Calu3 (cell line): ENCODE results near the gene IFIT1. TPM values are rescaled to one million over a fixed set of nuclear protein-coding genes. Genes with fewer than 3 reads are reported as not detected.

Experiments
- BruUV-seq: library from RNA; stranded (reverse); fragments of 400-500 nt; replicated peaks from 2 replicates; lab custom pipeline; 2021; lab: Mats Ljungman, UMichigan
- CTCF ChIA-PET: fragments of 300-600 bp; sonication (Branson Sonifier 250); formaldehyde crosslinking; loops from one replicate; lab custom pipeline; 2022; ENCODE audit warnings: antibody characterized with exemption; lab: Charles Lee
- DNase-seq: peaks from one replicate; pipeline ENCODE4 v3.0.0; 2022
- H3K27ac Mint-ChIP-seq: one replicate; pipeline ENCODE4 v1.8.0; 2022; ENCODE audit warnings: mixed read lengths; ENCODE audit not compliant: unreplicated experiment
- H3K27me3 Mint-ChIP-seq: one replicate; pipeline ENCODE4 v1.8.0; 2022; ENCODE audit warnings: mixed read lengths; ENCODE audit not compliant: unreplicated experiment
- H3K36me3 Mint-ChIP-seq: one replicate; pipeline ENCODE4 v1.8.0; 2022; ENCODE audit warnings: mild to moderate bottlenecking, moderate library complexity, mixed read lengths; ENCODE audit not compliant: insufficient read depth, unreplicated experiment
- H3K4me1 Mint-ChIP-seq: one replicate; pipeline ENCODE4 v1.8.0; 2022; ENCODE audit warnings: mild to moderate bottlenecking, low read depth, mixed read lengths; ENCODE audit not compliant: unreplicated experiment
- H3K4me3 Mint-ChIP-seq: one replicate; pipeline ENCODE4 v1.8.0; 2022; ENCODE audit warnings: mild to moderate bottlenecking, low read depth, moderate library complexity, mixed read lengths; ENCODE audit not compliant: unreplicated experiment
- H3K9me3 Mint-ChIP-seq: one replicate; pipeline ENCODE4 v1.8.0; 2022; ENCODE audit warnings: low read depth, mixed read lengths; ENCODE audit not compliant: unreplicated experiment
- CTCF ChIP-seq: fragments of 200-600 bp; IDR thresholded peaks from one replicate; pipeline ENCODE4 v1.8.0; 2022; ENCODE audit warnings: antibody characterized with exemption; ENCODE audit not compliant: unreplicated experiment
- intact Hi-C: fragments of 100-400 bp; cut with micrococcal nuclease; formaldehyde crosslinking; loops from one replicate; pipeline ENCODE4 v1.10.0; 2022; ENCODE audit not compliant: unreplicated experiment
- total RNA-seq: library from RNA; stranded (reverse); gene quantifications from 2 replicates; pipeline ENCODE4 v1.2.3, GENCODE V29; 2022

Gene IFIT1
- total RNA-seq, 1 experiment from 2014 or later = 52.3 TPM

- Mint-ChIP-seq H3K9me3 (no peaks in the 10 kb centered on the region), H3K4me1 (peaks cover 41% of the 10 kb centered on the region), H3K27ac (no peak overlapping the region), H3K36me3 (no peaks in the 10 kb centered on the region), H3K27me3 (no peaks in the 10 kb centered on the region), H3K4me3 (no peak overlapping the region)
- CTCF ChIA-PET = interaction anchor here (0.6 kb wide), 1 partner anchor 123 kb away, joined by 4 read pairs; no protein-coding TSS in a partner anchor
- intact Hi-C loops = loop anchor here (2.0 to 5.0 kb wide), 3 partner anchors 39 to 215 kb away; no protein-coding TSS in a partner anchor
- no peak for DNase-seq
- BruUV-seq = no TSS peak
- TF ChIP-seq CTCF = no peak
Measured at GRCh38 chr10:89427629-89428028, 35.2 kb downstream of the IFIT1 start.

GRCh38 chr10:89428877-89429276 is 36.5 kb downstream of the IFIT1 start:
- no peak for DNase-seq
- CTCF ChIA-PET = interaction anchor here (0.5 kb wide), 1 partner anchor 553 kb away, joined by 3 read pairs; no protein-coding TSS in a partner anchor
- H3K4me3 Mint-ChIP-seq = no peak overlapping the region
- H3K36me3 Mint-ChIP-seq = no peaks in the 10 kb centered on the region
- intact Hi-C loops = loop anchor here (5.0 kb wide), 1 partner anchor 213 kb away; no protein-coding TSS in a partner anchor
- H3K27ac Mint-ChIP-seq = no peak overlapping the region
- no peak for TF ChIP-seq CTCF
- no peaks in the 10 kb centered on the region for H3K9me3 Mint-ChIP-seq
- H3K27me3 Mint-ChIP-seq = no peaks in the 10 kb centered on the region
- peaks cover 41% of the 10 kb centered on the region for H3K4me1 Mint-ChIP-seq
- no TSS peak for BruUV-seq

- no peak overlapping the region for H3K4me3 Mint-ChIP-seq
- CTCF ChIA-PET = interaction anchor here (0.7 to 1.2 kb wide), 2 partner anchors 20 to 315 kb away, joined by 3 read pairs; no protein-coding TSS in a partner anchor
- no peaks in the 10 kb centered on the region for H3K36me3 Mint-ChIP-seq
- peaks cover 16% of the 10 kb centered on the region for H3K4me1 Mint-ChIP-seq
- TF ChIP-seq CTCF = no peak
- no peak overlapping the region for H3K27ac Mint-ChIP-seq
- BruUV-seq = no TSS peak
- intact Hi-C loops = no loop called here
- no peaks in the 10 kb centered on the region for H3K9me3 Mint-ChIP-seq
- peak; percentile 6 for DNase-seq
- no peaks in the 10 kb centered on the region for H3K27me3 Mint-ChIP-seq
Measured at GRCh38 chr10:89431977-89432376, 39.6 kb downstream of the IFIT1 start.

GRCh38 chr10:89438525-89438924 is 46.1 kb downstream of the IFIT1 start:
- intact Hi-C loops = no loop called here
- no peak for TF ChIP-seq CTCF
- H3K27ac Mint-ChIP-seq = no peak overlapping the region
- H3K9me3 Mint-ChIP-seq = no peaks in the 10 kb centered on the region
- no peak for DNase-seq
- H3K4me3 Mint-ChIP-seq = no peak overlapping the region
- no peaks in the 10 kb centered on the region for H3K27me3 Mint-ChIP-seq
- BruUV-seq = no TSS peak
- CTCF ChIA-PET = no interaction called here
- no peaks in the 10 kb centered on the region for H3K36me3 Mint-ChIP-seq
- H3K4me1 Mint-ChIP-seq = no peaks in the 10 kb centered on the region
